PC-3 (cell line): ENCODE data around the gene ZBTB45. TPM values are rescaled to one million over a fixed set of nuclear protein-coding genes. Genes with fewer than 3 reads are reported as not detected.

Experiments
- ATAC-seq: fragments of 200-7000 bp; cut with Tn5 transposase; 2 replicates; pipeline ENCODE4 v1.9.1; 2020; ENCODE audit warnings: mild to moderate bottlenecking, moderate library complexity
- BruUV-seq: library from RNA; stranded (reverse); fragments of 400-500 nt; replicated peaks from 2 replicates; lab custom pipeline; 2021; lab: Mats Ljungman, UMichigan
- CTCF ChIA-PET: fragments of 300-600 bp; sonication (Branson Sonifier 250); formaldehyde crosslinking; loops from one replicate; lab custom pipeline; 2022; ENCODE audit warnings: antibody characterized with exemption; lab: Charles Lee
- POLR2A ChIA-PET: fragments of 300-600 bp; sonication (Branson Sonifier 250); formaldehyde crosslinking; loops from one replicate; lab custom pipeline; 2022; ENCODE audit warnings: antibody characterized with exemption; ENCODE audit not compliant: unreplicated experiment; lab: Charles Lee
- DNase-seq: peaks from one replicate; pipeline ENCODE4 v3.0.0-alpha.2; 2015
- H2AFZ ChIP-seq: fragments of 300-600 bp; sonication (generic); 2 replicates; pipeline ENCODE4 v1.6.0; 2016; ENCODE audit warnings: antibody characterized with exemption, low read length
- H3F3A ChIP-seq: fragments of 300-600 bp; sonication (generic); one replicate; pipeline ENCODE4 v1.6.0; 2017; ENCODE audit warnings: antibody characterized with exemption, low read length, control low read depth, mild to moderate bottlenecking; ENCODE audit not compliant: unreplicated experiment
- H3K27ac ChIP-seq: fragments of 300-600 bp; sonication (generic); 2 replicates; pipeline ENCODE4 v1.5.1; 2016; ENCODE audit warnings: mild to moderate bottlenecking, low read length
- H3K27me3 ChIP-seq: fragments of 300-600 bp; sonication (generic); 2 replicates; pipeline ENCODE4 v1.6.1; 2016; ENCODE audit warnings: low read length, mixed read lengths
- H3K36me3 ChIP-seq: fragments of 300-600 bp; sonication (generic); 2 replicates; pipeline ENCODE4 v1.6.1; 2016; ENCODE audit warnings: low read depth, mixed run types, low read length, mixed read lengths
- H3K4me1 ChIP-seq: fragments of 300-600 bp; sonication (generic); 2 replicates; pipeline ENCODE4 v1.5.1; 2016; ENCODE audit warnings: low read length; ENCODE audit not compliant: insufficient read depth
- H3K4me2 ChIP-seq: fragments of 300-600 bp; sonication (generic); 2 replicates; pipeline ENCODE4 v1.6.0; 2016; ENCODE audit warnings: low read length
- H3K4me3 ChIP-seq: fragments of 300-600 bp; sonication (generic); 2 replicates; pipeline ENCODE4 v1.5.1; 2016; ENCODE audit warnings: mild to moderate bottlenecking, low read length, mixed read lengths
- H3K79me2 ChIP-seq: fragments of 300-600 bp; sonication (generic); 2 replicates; pipeline ENCODE4 v1.6.1; 2017; ENCODE audit warnings: low read length, mixed read lengths
- H3K9ac ChIP-seq: fragments of 300-600 bp; sonication (generic); 2 replicates; pipeline ENCODE4 v1.6.0; 2016; ENCODE audit warnings: mild to moderate bottlenecking, low read length
- H3K9me2 ChIP-seq: fragments of 300-600 bp; sonication (generic); replicated peaks from 2 replicates; pipeline ENCODE4 v1.6.1; 2016; ENCODE audit warnings: mixed run types, low read length, mixed read lengths
- H3K9me3 ChIP-seq: fragments of 300-600 bp; sonication (generic); 2 replicates; pipeline ENCODE4 v1.6.1; 2016; ENCODE audit warnings: low read length, mixed read lengths
- H4K20me1 ChIP-seq: fragments of 300-600 bp; sonication (generic); 2 replicates; pipeline ENCODE4 v1.6.1; 2016; ENCODE audit warnings: low read length, mixed read lengths
- CTCF ChIP-seq: fragments of 300-600 bp; sonication (generic); conservative IDR thresholded peaks from 2 replicates; pipeline ENCODE4 v1.5.1; 2017; ENCODE audit warnings: antibody characterized with exemption, low read depth, mild to moderate bottlenecking, low read length
- EZH2 ChIP-seq: fragments of 300-600 bp; sonication (generic); IDR thresholded peaks from one replicate; pipeline ENCODE4 v1.6.1; 2017; ENCODE audit warnings: antibody characterized with exemption, mild to moderate bottlenecking, low read length; ENCODE audit not compliant: unreplicated experiment
- EZH2phosphoT487 ChIP-seq: fragments of 300-600 bp; sonication (generic); IDR thresholded peaks from 2 replicates; pipeline ENCODE4 v1.6.1; 2018; ENCODE audit warnings: mild to moderate bottlenecking, antibody characterized with exemption, low read length, borderline replicate concordance
- intact Hi-C: fragments of 100-400 bp; cut with micrococcal nuclease; formaldehyde crosslinking; loops from 2 replicates; pipeline ENCODE4 v1.9.0; 2023
- microRNA-seq: library from miRNA; unstranded; fragments of <30 nt; microRNA quantifications from one replicate; pipeline ENCODE4 v1.1.0, GENCODE V29; 2020; ENCODE audit not compliant: unreplicated experiment
- total RNA-seq: library from RNA; depleted of rRNA; stranded (reverse); fragments of >200 nt; gene quantifications from 2 replicates; pipeline ENCODE4 v1.2.3, GENCODE V29; 2014; rRNA removed

Gene ZBTB45
- total RNA-seq, 1 experiment from 2014 or later, result 14.0 TPM

- peak within 1 kb of the TSS; percentile 80 for H3K4me3 ChIP-seq
- no peaks in the 10 kb centered on the region for H4K20me1 ChIP-seq
- no TSS peak for BruUV-seq
- ATAC-seq (peak; percentile 94), DNase-seq (peak; percentile 99)
- peak within 1 kb of the TSS; percentile 93 for H3K4me2 ChIP-seq
- H3K9me2 ChIP-seq, result no peaks in the 10 kb centered on the region
- ChIA-PET CTCF (interaction anchor here (0.6 kb wide), 1 partner anchor 622 kb away, joined by 4 read pairs; no protein-coding TSS in a partner anchor), POLR2A (no interaction called here)
- H3K27ac ChIP-seq, result peak within 1 kb of the TSS; percentile 9; the same call in 1 of the 2 replicates
- H3F3A ChIP-seq, result no peaks in the 10 kb centered on the region
- peaks cover 9% of the 10 kb centered on the region; the same call in 1 of the 2 replicates for H3K4me1 ChIP-seq
- TF ChIP-seq EZH2phosphoT487, result no peak
- TF ChIP-seq CTCF, result peak; percentile 36
- intact Hi-C loops, result loop anchor here (1.0 kb wide), 2 partner anchors 59 to 162 kb away; partner anchors contain the start of genes ERVK3-1 and ZNF584
- peak within 1 kb of the TSS; percentile 87 for H3K9ac ChIP-seq
- H3K9me3 ChIP-seq, result no peaks in the 10 kb centered on the region
- H3K79me2 ChIP-seq, result peaks cover 26% of the 10 kb centered on the region
- 0 out of 2 replicates have a peak, but pooled peaks cover 6% of the 10 kb centered on the region for H3K36me3 ChIP-seq
- H2AFZ ChIP-seq, result peak within 1 kb of the TSS; percentile 97
- H3K27me3 ChIP-seq, result no peaks in the 10 kb centered on the region
Observed at GRCh38 chr19:58466760-58467589, 52.6 kb downstream of the ZBTB45 start, which contains the start of gene ZNF324. TSS of gene ZNF324 (plus strand) at chr19:58467080. CDS start at chr19:58469186, 2,106 bp downstream.

- peak overlapping the region; percentile 93 for H3K4me2 ChIP-seq
- TF ChIP-seq CTCF, result no peak
- TF ChIP-seq EZH2, result no peak
- no peak for TF ChIP-seq EZH2phosphoT487
- POLR2A ChIA-PET, result no interaction called here
- H3K79me2 ChIP-seq, result peaks cover 26% of the 10 kb centered on the region
- DNase-seq (no peak), ATAC-seq (peak; percentile 49)
- no peak overlapping the region for H3K27ac ChIP-seq
- peak overlapping the region; percentile 80 for H3K4me3 ChIP-seq
- H3K36me3 ChIP-seq, result 0 out of 2 replicates have a peak, but pooled peaks cover 6% of the 10 kb centered on the region
- peak overlapping the region; percentile 87 for H3K9ac ChIP-seq
- H3K9me2 ChIP-seq, result no peaks in the 10 kb centered on the region
- intact Hi-C loops, result loop anchor here (1.0 kb wide), 1 partner anchor 161 kb away; the partner anchor contains the start of gene ERVK3-1
- peak overlapping the region; percentile 97 for H2AFZ ChIP-seq
- no peaks in the 10 kb centered on the region for H3K9me3 ChIP-seq
- no peaks in the 10 kb centered on the region for H3K27me3 ChIP-seq
- CTCF ChIA-PET, result interaction anchor here (0.6 kb wide), 1 partner anchor 621 kb away, joined by 4 read pairs; no protein-coding TSS in a partner anchor
- H3F3A ChIP-seq, result no peaks in the 10 kb centered on the region
- H3K4me1 ChIP-seq, result peaks cover 9% of the 10 kb centered on the region; the same call in 1 of the 2 replicates
- H4K20me1 ChIP-seq, result no peaks in the 10 kb centered on the region
- TSS peak; percentile 68 for BruUV-seq
Observed at GRCh38 chr19:58466089-58466759, 53.4 kb downstream of the ZBTB45 start.

Small RNA genes within 50 kb of the gene (microRNA-seq; reads per million reads assigned to microRNA genes)
- 1.0 reads per million for gene MIR6807

Other genes with a start within 250 kb of the ZBTB45 start
- gene ZNF8, start 240.9 kb downstream of the ZBTB45 start, total RNA-seq, result 7.3 and 7.9 TPM in 2 replicates
- gene ERVK3-1, start 214.4 kb downstream of the ZBTB45 start, total RNA-seq, result 104 and 116 TPM in 2 replicates
- gene ZSCAN22, start 192.8 kb downstream of the ZBTB45 start, total RNA-seq, result 4.0 and 4.3 TPM in 2 replicates
- 0.92 and 1.9 TPM in 2 replicates for gene A1BG, start 166.3 kb downstream of the ZBTB45 start, total RNA-seq
- gene ZNF497, start 157.1 kb downstream of the ZBTB45 start, total RNA-seq, result 2.2 and 4.0 TPM in 2 replicates
- gene ZNF837, start 138.8 kb downstream of the ZBTB45 start, total RNA-seq, result 9.5 and 12.6 TPM in 2 replicates
- gene RPS5, start 132.5 kb downstream of the ZBTB45 start, total RNA-seq, result 3,515 and 3,776 TPM in 2 replicates
- 2.2 TPM in 1 of 2 replicates, not detected in the other for gene RNF225, start 124.2 kb downstream of the ZBTB45 start, total RNA-seq
- gene ZNF584, start 111.2 kb downstream of the ZBTB45 start, total RNA-seq, result 49.2 and 73.8 TPM in 2 replicates
- gene ZNF132, start 79.7 kb downstream of the ZBTB45 start, total RNA-seq, result not detected in 2 replicates
- gene ZNF324B, start 68.2 kb downstream of the ZBTB45 start, total RNA-seq, result 11.2 and 12.8 TPM in 2 replicates
- gene ZNF324, start 52.7 kb downstream of the ZBTB45 start, total RNA-seq, result 14.8 and 15.9 TPM in 2 replicates
- gene ZNF446, start 43.5 kb downstream of the ZBTB45 start, total RNA-seq, result 8.9 and 13.4 TPM in 2 replicates
- 56.2 and 56.8 TPM in 2 replicates for gene SLC27A5, start 7.8 kb downstream of the ZBTB45 start, total RNA-seq
- gene TRIM28, start 24.3 kb upstream of the ZBTB45 start, total RNA-seq, result 1,169 and 1,653 TPM in 2 replicates
- gene CHMP2A, start 35.3 kb upstream of the ZBTB45 start, total RNA-seq, result 220 and 264 TPM in 2 replicates
- 243 and 268 TPM in 2 replicates for gene UBE2M, start 38.8 kb upstream of the ZBTB45 start, total RNA-seq
- gene MZF1, start 53.5 kb upstream of the ZBTB45 start, total RNA-seq, result 18.0 and 29.3 TPM in 2 replicates